ENCODE measurements around the gene S1PR1.

Gene S1PR1

DNA sequence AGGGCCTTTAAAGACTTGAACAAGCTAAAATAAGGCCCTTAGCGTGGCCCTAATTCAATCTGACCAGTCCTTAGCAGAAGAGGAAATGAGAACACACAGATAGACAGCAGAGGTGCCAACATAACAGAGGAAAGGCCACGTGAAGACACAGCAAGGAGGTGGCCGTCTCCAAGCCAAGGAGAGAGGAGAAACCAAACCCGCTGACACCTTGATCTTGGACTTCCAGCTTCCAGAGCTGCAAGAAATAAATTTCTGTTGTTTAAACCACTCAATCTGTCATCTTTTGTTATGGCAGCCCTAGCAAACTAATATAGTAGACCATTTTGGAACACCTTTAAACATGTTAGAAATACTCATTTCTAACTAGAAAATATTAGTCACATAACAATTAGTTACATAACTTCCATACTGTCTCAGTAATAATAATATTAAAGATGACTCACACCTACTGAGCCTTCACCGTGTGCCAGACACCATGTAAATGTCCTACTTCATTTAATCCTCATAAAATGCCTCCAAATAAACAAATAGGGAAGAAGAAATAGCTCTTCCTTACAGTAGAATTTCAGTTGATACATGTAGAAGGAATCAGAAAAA, 47.9 kb downstream of the S1PR1 start:
- Histone ChIP-seq H3K9ac (ENCODE audit: low read length) (no peak overlapping the region), H3K36me3 (ENCODE audit: insufficient read depth, low read length) (no peaks in the 10 kb centered on the region), H3K4me1 (ENCODE audit: insufficient read depth, low read length) (no peaks in the 10 kb centered on the region), H3K4me3 (ENCODE audit: low read depth in 1 of 2, low read length in 2 of 2) (no peak overlapping the region), H3K27me3 (ENCODE audit: control insufficient read depth in 1 of 2, insufficient read depth in 2 of 2, low read length in 2 of 2) (no peaks in the 10 kb centered on the region), H3K27ac (ENCODE audit: low read depth, low read length) (no peak overlapping the region), H3K9me3 (ENCODE audit: low read length) (no peaks in the 10 kb centered on the region)

DNA sequence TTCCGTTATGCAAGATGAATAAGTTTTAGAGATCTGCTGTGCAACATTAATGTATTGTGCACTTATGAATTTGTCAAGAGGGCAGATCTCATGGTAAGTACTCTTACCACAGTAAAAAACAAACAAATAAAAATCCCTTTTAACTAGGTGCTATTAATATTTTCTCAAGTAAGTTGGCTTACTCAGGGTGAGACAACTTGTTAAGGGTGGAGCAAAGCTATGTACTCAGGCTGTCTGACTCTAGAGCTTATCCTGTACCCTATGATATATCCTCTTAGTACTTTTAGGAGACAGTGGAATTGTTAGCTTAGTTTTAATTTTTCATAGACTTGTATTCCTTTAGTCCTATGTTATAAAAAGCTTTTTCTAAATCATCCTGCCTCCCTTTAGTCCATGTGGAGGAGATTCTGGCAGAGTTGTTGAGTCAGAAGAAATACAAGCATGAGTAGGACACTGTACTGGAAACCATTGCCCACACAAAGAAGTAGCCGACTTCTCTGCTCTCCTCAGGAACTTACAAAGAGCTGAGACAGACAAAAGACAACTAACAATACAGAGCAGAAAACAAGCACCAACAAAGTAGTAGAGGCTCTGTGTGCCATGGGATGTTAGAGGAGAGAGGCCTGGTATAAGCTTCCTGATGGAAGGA, 49.2 kb downstream of the S1PR1 start:
- Histone ChIP-seq H3K27me3 (ENCODE audit: control insufficient read depth in 1 of 2, insufficient read depth in 2 of 2, low read length in 2 of 2) (no peaks in the 10 kb centered on the region), H3K27ac (ENCODE audit: low read depth, low read length) (no peak overlapping the region), H3K4me3 (ENCODE audit: low read depth in 1 of 2, low read length in 2 of 2) (no peak overlapping the region), H3K9ac (ENCODE audit: low read length) (no peak overlapping the region), H3K36me3 (ENCODE audit: insufficient read depth, low read length) (no peaks in the 10 kb centered on the region), H3K4me1 (ENCODE audit: insufficient read depth, low read length) (no peaks in the 10 kb centered on the region), H3K9me3 (ENCODE audit: low read length) (no peaks in the 10 kb centered on the region)

DNA sequence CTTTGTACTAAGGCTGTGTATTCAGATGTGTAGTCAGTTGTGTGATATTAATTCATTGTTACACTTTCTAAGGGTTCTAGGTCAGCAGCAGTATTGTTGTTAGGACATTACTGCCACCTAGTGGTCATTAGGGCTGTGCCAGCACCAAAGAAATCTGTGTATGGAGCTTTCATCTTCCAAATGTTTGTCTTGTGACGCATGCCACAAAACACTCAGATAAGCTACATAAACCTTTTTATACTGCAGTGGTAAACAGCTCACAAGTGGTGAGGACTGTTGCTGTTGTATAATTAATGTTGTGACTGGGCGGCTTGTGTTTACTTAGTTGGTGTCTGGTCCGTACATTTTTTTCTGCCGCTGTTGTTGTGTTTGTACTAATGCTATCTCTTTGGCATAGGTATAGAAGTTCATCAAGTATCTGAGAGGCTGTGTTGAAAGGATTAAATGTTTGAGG, 51.7 kb downstream of the S1PR1 start:
- no peaks in the 10 kb centered on the region for H3K9me3 ChIP-seq (ENCODE audit: low read length)
- no peak overlapping the region for H3K4me3 ChIP-seq (ENCODE audit: low read depth in 1 of 2, low read length in 2 of 2)
- no peaks in the 10 kb centered on the region for H3K27me3 ChIP-seq (ENCODE audit: control insufficient read depth in 1 of 2, insufficient read depth in 2 of 2, low read length in 2 of 2)
- no peak overlapping the region for H3K9ac ChIP-seq (ENCODE audit: low read length)
- H3K36me3 ChIP-seq (ENCODE audit: insufficient read depth, low read length): no peaks in the 10 kb centered on the region
- no peaks in the 10 kb centered on the region for H3K4me1 ChIP-seq (ENCODE audit: insufficient read depth, low read length)
- H3K27ac ChIP-seq (ENCODE audit: low read depth, low read length): no peak overlapping the region

DNA sequence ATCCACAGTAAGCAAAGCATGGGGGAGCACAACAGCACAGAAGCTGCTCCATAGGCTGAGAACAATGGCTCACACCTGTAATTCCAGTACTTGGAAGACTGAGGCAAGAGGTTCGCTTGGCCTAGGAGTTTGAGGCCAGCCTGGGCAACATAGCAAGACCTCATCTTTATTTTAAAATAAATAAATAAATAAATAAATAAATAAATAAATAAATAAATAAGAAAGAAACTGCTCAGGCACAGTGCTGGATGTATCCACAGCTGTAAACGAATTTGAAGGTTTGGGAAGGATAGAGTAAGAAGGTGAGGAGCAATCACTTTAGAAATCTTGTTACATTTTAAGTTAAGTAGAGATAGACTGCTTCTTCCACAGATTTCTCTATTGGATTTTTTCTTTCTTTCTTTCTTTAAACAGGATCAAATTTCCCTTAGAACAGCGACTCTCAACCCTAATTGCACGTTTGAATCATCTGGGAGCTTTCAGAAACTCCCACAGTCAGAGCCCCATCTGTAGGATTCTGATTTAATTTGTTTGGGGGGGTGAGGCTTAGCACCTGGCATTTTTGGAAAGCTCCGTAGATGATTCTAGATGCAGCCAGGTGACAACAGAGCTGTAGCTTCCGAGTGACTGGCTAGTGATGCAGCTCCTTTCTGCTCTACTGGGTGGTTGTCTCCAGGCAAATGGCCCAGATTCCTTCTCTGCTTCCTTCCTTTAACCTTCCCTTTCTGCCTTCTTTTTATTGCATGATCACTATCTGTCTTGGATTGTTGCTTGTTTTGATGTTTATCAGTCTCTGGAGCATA, 53.5 kb downstream of the S1PR1 start:
- Histone ChIP-seq H3K4me3 (ENCODE audit: low read depth in 1 of 2, low read length in 2 of 2) (no peak overlapping the region), H3K9me3 (ENCODE audit: low read length) (no peaks in the 10 kb centered on the region), H3K27me3 (ENCODE audit: control insufficient read depth in 1 of 2, insufficient read depth in 2 of 2, low read length in 2 of 2) (no peaks in the 10 kb centered on the region), H3K27ac (ENCODE audit: low read depth, low read length) (no peak overlapping the region), H3K4me1 (ENCODE audit: insufficient read depth, low read length) (no peaks in the 10 kb centered on the region), H3K9ac (ENCODE audit: low read length) (no peak overlapping the region), H3K36me3 (ENCODE audit: insufficient read depth, low read length) (no peaks in the 10 kb centered on the region)
